ENCODE measurements around the gene TMEM242.
A peak's percentile ranks its signal among the peaks of the same experiment; 100 is the strongest.

TMEM242 gene

GRCh38 chr6:157288575-157288974 lies 34.7 kb downstream of the TMEM242 start:
- DNase-seq (ENCODE audit: low spot score) = no peak

- DNase-seq (ENCODE audit: low spot score) = no peak
Observed at GRCh38 chr6:157287923-157288322, 35.4 kb downstream of the TMEM242 start.

GRCh38 chr6:157287247-157287850 lies 36.0 kb downstream of the TMEM242 start:
- no peak for DNase-seq (ENCODE audit: low spot score)

- DNase-seq (ENCODE audit: low spot score) = no peak
Observed at GRCh38 chr6:157285422-157285779, 37.9 kb downstream of the TMEM242 start.

GRCh38 chr6:157284738-157285421 lies 38.4 kb downstream of the TMEM242 start:
- DNase-seq (ENCODE audit: low spot score) = no peak

- no peak for DNase-seq (ENCODE audit: low spot score)
Observed at GRCh38 chr6:157283900-157284737, 39.2 kb downstream of the TMEM242 start.

GRCh38 chr6:157283330-157283898 lies 39.9 kb downstream of the TMEM242 start:
- DNase-seq (ENCODE audit: low spot score) = no peak

- DNase-seq (ENCODE audit: low spot score) = no peak
Observed at GRCh38 chr6:157282284-157282683, 41.0 kb downstream of the TMEM242 start.

- peak; percentile 17 for DNase-seq (ENCODE audit: low spot score)
Observed at GRCh38 chr6:157281570-157281969, 41.7 kb downstream of the TMEM242 start.

GRCh38 chr6:157280947-157281346 lies 42.4 kb downstream of the TMEM242 start:
- DNase-seq (ENCODE audit: low spot score) = no peak

- DNase-seq (ENCODE audit: low spot score) = no peak
Observed at GRCh38 chr6:157280157-157280556, 43.2 kb downstream of the TMEM242 start.

- no peak for DNase-seq (ENCODE audit: low spot score)
Observed at GRCh38 chr6:157278171-157278570, 45.1 kb downstream of the TMEM242 start.

GRCh38 chr6:157276731-157277130 lies 46.6 kb downstream of the TMEM242 start:
- no peak for DNase-seq (ENCODE audit: low spot score)

- DNase-seq (ENCODE audit: low spot score) = no peak
Observed at GRCh38 chr6:157276134-157276532, 47.2 kb downstream of the TMEM242 start.

GRCh38 chr6:157274471-157275226 lies 48.7 kb downstream of the TMEM242 start:
- DNase-seq (ENCODE audit: low spot score) = peak; percentile 50

GRCh38 chr6:157273756-157274470 lies 49.4 kb downstream of the TMEM242 start:
- peak; percentile 33 for DNase-seq (ENCODE audit: low spot score)

GRCh38 chr6:157272866-157273755 lies 50.2 kb downstream of the TMEM242 start:
- no peak for DNase-seq (ENCODE audit: low spot score)

GRCh38 chr6:157272372-157272771 lies 50.9 kb downstream of the TMEM242 start:
- no peak for DNase-seq (ENCODE audit: low spot score)

GRCh38 chr6:157271911-157272310 lies 51.4 kb downstream of the TMEM242 start:
- no peak for DNase-seq (ENCODE audit: low spot score)

- no peak for DNase-seq (ENCODE audit: low spot score)
Observed at GRCh38 chr6:157271441-157271840, 51.9 kb downstream of the TMEM242 start.
